ENCODE measurements around the gene SERTM1.

SERTM1 gene

GRCh38 chr13:36712290-36712689, 38.5 kb downstream of the SERTM1 start:
- no peak for DNase-seq (ENCODE audit: low spot score)

GRCh38 chr13:36712770-36713169, 39.0 kb downstream of the SERTM1 start:
- no peak for DNase-seq (ENCODE audit: low spot score)

DNA sequence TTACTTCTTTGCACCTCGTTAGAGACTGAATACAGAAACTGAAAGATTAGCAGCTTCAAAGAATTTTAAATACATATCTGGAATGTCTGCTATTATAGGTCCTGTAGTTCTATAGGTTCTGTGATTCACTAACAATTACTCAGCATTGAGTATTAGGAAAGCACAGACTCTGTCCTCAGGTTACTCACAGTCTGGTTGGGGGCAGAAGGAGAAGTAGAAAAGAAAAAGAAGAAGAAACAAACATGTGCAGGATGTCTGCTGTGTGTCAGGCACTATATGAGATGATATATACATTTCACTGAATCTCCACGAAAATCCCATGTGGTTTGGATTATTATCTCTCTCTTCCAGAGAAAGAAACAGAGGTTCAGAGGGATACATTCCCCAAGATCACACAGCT, 40.1 kb downstream of the SERTM1 start:
- DNase-seq (ENCODE audit: low spot score), result no peak

- no peak for DNase-seq (ENCODE audit: low spot score)
Measured at GRCh38 chr13:36715841-36716240, 42.0 kb downstream of the SERTM1 start.

GRCh38 chr13:36717017-36717416, 43.2 kb downstream of the SERTM1 start:
- DNase-seq (ENCODE audit: low spot score), result no peak

DNA sequence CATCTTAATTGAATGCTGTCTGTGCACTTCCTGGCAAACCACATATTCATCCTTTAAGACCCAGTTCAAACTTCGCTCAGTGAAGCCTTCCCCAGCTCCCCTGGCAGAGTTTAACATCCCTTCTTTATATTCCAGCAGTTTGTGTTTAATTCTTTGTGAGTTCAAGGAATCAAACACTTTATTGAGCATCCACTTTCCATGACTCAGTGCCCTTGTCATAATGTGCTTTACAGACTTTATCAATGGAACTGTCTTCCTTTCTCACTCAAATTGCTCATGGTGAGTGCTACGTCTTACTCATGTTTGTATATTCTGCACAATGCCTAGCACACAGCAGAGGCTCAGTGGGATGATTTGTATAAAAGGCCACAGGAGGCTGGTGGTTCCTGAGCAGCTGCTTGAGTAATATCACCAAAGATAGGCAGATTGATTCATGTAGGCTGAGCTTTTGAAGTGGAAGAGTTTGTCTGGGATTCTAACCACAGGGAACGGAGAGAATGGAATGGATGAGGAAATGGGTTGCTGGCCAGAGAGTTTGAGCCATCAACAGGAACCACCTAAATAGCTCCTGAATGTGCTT, 44.2 kb downstream of the SERTM1 start:
- no peak for DNase-seq (ENCODE audit: low spot score)

DNA sequence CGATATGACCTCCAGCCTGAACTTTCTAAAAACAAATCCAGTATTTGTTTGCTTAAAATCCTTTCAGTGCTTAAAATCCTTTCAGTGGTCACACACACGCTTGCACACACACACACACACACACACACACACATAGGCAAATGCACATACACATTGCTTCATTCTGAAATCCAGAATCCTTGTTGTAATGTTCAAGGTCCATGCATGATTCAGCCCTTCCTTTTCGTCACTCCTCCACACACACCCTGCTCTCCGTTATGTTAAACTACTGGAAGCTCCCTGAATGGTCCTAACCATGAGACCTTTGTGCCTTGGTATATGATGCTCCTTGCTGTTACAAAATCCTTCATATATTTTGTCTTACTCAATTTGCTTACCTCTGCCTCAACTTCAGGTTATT, 44.9 kb downstream of the SERTM1 start:
- no peak for DNase-seq (ENCODE audit: low spot score)

- DNase-seq (ENCODE audit: low spot score), result no peak
Measured at GRCh38 chr13:36724141-36724540, 50.3 kb downstream of the SERTM1 start.

- DNase-seq (ENCODE audit: low spot score), result no peak
Measured at GRCh38 chr13:36725936-36726335, 52.1 kb downstream of the SERTM1 start.

DNA sequence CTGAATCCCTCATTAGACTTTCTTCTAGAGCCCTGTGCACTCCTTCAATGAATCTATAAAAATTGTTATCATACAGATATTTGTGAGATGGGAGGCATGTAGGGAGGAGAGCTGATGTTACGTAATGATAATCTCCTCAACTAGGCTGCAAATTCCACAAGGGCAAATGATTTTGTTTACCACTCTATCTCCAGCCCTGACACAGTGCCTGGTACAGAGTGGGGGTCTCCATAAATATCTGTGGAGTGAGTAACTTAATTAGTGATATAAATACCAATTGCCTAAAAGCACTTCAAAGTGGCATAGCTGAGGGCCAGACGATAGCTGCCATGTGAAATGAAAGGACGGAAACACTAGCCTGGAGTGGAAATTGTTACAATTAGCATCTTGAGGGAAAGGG, 54.2 kb downstream of the SERTM1 start:
- DNase-seq (ENCODE audit: low spot score), result no peak

DNA sequence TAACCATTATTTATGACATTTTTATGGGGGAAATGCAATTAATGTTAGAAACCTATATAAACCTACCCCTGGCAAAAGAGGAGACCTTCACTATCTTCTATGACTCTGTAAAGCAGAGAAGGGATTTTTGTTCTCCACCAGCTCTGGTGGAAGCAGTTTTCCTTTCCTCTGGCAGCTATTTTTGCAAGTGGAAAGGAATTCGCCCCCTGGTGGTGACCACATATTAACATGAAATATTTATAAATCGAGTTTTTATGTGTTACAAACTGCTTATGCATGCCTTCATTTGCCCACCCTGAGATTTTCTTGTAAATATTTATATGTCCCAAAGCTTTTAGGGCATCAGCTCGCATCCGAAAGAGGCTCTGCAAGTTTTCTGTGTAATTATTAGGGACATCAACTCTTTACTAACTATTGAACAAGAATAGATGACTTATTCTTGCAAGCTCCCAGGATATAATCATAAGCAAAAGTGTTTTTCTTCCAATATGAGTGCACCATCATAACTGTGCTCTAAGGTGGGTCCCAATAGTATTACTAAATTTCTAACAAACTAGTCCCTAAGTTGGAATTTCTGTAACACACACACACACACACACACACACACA, 62.4 kb downstream of the SERTM1 start:
- DNase-seq (ENCODE audit: low spot score), result peak; percentile 62

GRCh38 chr13:36737524-36738083, 63.8 kb downstream of the SERTM1 start:
- DNase-seq (ENCODE audit: low spot score), result no peak

GRCh38 chr13:36745436-36745835, 71.6 kb downstream of the SERTM1 start:
- DNase-seq (ENCODE audit: low spot score), result no peak

DNA sequence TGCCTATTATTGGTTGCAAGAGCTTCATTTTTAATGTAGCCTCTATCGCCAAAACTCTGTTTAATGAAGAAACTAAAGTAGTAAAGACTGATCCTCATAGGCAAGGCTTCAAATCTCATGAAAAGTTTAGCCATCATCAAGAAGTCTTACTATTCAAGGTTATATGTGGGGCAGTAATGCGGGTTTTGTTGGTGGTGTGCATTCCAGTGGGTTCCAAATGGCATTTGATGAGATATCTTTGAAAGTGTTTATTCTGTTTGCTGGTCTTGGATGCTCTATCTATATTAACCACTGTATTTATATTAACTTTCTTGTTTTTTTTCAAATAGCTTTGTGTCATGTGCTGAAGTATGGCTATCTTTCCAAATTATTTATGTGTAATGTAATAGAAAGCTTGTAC, 72.2 kb downstream of the SERTM1 start:
- DNase-seq (ENCODE audit: low spot score), result no peak

All from cerebellar cortex (tissue), 1 donor.